GM12801 (cell line): ENCODE results near the gene LILRA6.
"Not testable (repeated sequence)": the region's sequence is repeated elsewhere in the genome, so short reads cannot be mapped to it uniquely, and the experiment has no call there.

Experiments
- CTCF ChIP-seq: IDR thresholded peaks from one replicate; pipeline ENCODE4 v1.5.1; 2011; ENCODE audit warnings: control low read depth; ENCODE audit not compliant: insufficient read length; ENCODE audit errors: extremely low read depth

LILRA6 gene

GRCh38 chr19:54247106-54247930, 4.7 kb upstream of the LILRA6 start:
- no peak for TF ChIP-seq CTCF

GRCh38 chr19:54245936-54246335, 3.3 kb upstream of the LILRA6 start:
- no peak for TF ChIP-seq CTCF

- TF ChIP-seq CTCF, result no peak
Observed at GRCh38 chr19:54233941-54234340, 8.6 kb downstream of the LILRA6 start.

DNA sequence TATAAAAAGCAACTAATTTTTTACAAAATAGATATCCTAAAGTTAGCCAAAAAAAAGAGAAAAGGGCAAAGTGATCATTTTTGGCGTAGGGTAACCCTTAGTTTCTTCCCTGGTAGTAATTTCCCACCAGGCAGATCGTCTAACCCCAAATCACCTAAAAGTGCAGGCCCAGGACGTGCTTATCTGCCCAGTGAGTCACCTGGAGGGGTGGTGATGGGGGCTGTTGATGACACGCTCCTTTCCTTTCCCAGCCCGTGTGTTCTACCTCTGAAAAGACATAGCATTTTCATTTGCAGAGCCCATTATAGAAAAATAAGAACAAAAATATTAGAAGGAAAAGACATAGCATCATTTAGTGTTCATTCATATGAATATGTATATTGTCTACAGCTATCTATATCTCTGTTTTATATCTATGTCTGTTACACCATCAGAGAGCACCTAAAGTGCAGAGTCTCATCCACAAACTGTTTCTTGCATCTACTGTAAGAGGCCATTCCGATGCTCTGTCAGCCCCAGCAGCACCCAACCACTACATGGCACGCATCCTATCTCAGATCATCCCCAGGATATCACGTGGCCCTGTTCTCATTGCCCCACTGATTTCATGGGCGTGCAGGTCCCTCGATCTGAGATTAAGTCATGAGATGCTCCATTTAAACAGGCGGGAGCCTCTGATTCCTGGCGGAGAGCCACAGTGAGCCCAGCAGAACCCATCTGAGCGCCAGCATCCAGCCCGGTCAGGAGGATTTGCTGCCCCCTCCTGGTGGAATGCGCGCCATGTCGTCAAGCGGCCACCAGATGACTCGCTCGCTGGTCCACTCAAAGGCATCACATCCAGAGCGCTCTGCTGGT, 11.3 kb downstream of the LILRA6 start:
- TF ChIP-seq CTCF, result peak; percentile 75

GRCh38 chr19:54230031-54230430, 12.6 kb downstream of the LILRA6 start:
- TF ChIP-seq CTCF, result no peak

GRCh38 chr19:54229146-54229545, 13.4 kb downstream of the LILRA6 start:
- no peak for TF ChIP-seq CTCF

GRCh38 chr19:54222474-54223276, 19.9 kb downstream of the LILRA6 start, which contains the start of gene LILRB3:
Gene LILRB3, minus strand, starts transcription at chr19:54223007. Its CDS starts 31 bp downstream, at chr19:54222976.
- not testable (repeated sequence) for TF ChIP-seq CTCF
